Neutrophil (primary cell): ENCODE measurements around the gene RNF220.

Experiments
- H3K27ac ChIP-seq: fragments of 200-600 bp; sonication (generic); 2 replicates; pipeline ENCODE4 v1.5.1; 2016; ENCODE audit warnings: mild to moderate bottlenecking, moderate library complexity
- H3K27me3 ChIP-seq: fragments of 200-600 bp; sonication (generic); 2 replicates; pipeline ENCODE4 v1.6.0; 2016; ENCODE audit warnings: mild to moderate bottlenecking
- H3K36me3 ChIP-seq: fragments of 200-600 bp; sonication (generic); 2 replicates; pipeline ENCODE4 v1.5.1; 2017
- H3K4me1 ChIP-seq, 2 experiments: fragments of 200-600 bp in 1 of 2; sonication (generic) in 1 of 2; 1 replicate in 1 of 2; 2 replicates in 1 of 2; pipeline versions ENCODE4 v1.5.1 to v1.6.1; 2013 to 2016; ENCODE audit warnings: low read depth in 1 of 2, low read length in 1 of 2, mild to moderate bottlenecking in 1 of 2, moderate library complexity in 1 of 2; ENCODE audit not compliant: control insufficient read depth in 1 of 2, insufficient read depth in 1 of 2
- H3K4me3 ChIP-seq, 2 experiments: fragments of 200-600 bp in 1 of 2; sonication (generic) in 1 of 2; 1 replicate in 1 of 2; 2 replicates in 1 of 2; pipeline ENCODE4 v1.5.1; 2013 to 2016; ENCODE audit warnings: low read depth in 1 of 2, low read length in 1 of 2, mild to moderate bottlenecking in 1 of 2, moderate library complexity in 1 of 2
- H3K9me3 ChIP-seq: fragments of 200-600 bp; sonication (generic); 2 replicates; pipeline ENCODE4 v1.5.1; 2016
- CTCF ChIP-seq: fragments of 200-600 bp; sonication (generic); IDR thresholded peaks from 2 replicates; pipeline ENCODE4 v1.5.1; 2016; ENCODE audit warnings: antibody characterized with exemption

RNF220 gene

GRCh38 chr1:44604157-44604955 is 199.3 kb downstream of the RNF220 start:
- no peaks in the 10 kb centered on the region for H3K9me3 ChIP-seq
- no peaks in the 10 kb centered on the region for H3K4me1 ChIP-seq
- H3K36me3 ChIP-seq: no peaks in the 10 kb centered on the region
- no peak overlapping the region for H3K4me3 ChIP-seq
- H3K27ac ChIP-seq: no peak overlapping the region
- no peak for TF ChIP-seq CTCF
- H3K27me3 ChIP-seq: no peaks in the 10 kb centered on the region

- no peak for TF ChIP-seq CTCF
- H3K27ac ChIP-seq: no peak overlapping the region
- no peaks in the 10 kb centered on the region for H3K4me1 ChIP-seq
- no peak overlapping the region for H3K4me3 ChIP-seq
- H3K9me3 ChIP-seq: no peaks in the 10 kb centered on the region
- no peaks in the 10 kb centered on the region for H3K27me3 ChIP-seq
- no peaks in the 10 kb centered on the region for H3K36me3 ChIP-seq
Measured at GRCh38 chr1:44605914-44606615, 201.0 kb downstream of the RNF220 start.

- Histone ChIP-seq H3K27ac (no peak overlapping the region), H3K27me3 (no peaks in the 10 kb centered on the region), H3K36me3 (no peaks in the 10 kb centered on the region), H3K9me3 (no peaks in the 10 kb centered on the region), H3K4me1 (no peaks in the 10 kb centered on the region), H3K4me3 (no peak overlapping the region)
- no peak for TF ChIP-seq CTCF
Measured at GRCh38 chr1:44606701-44607281, 201.7 kb downstream of the RNF220 start.

- TF ChIP-seq CTCF: no peak
- no peaks in the 10 kb centered on the region for H3K4me1 ChIP-seq
- H3K9me3 ChIP-seq: no peaks in the 10 kb centered on the region
- no peaks in the 10 kb centered on the region for H3K36me3 ChIP-seq
- H3K4me3 ChIP-seq: no peak overlapping the region
- no peak overlapping the region for H3K27ac ChIP-seq
- no peaks in the 10 kb centered on the region for H3K27me3 ChIP-seq
Measured at GRCh38 chr1:44608141-44608540, 203.1 kb downstream of the RNF220 start.

GRCh38 chr1:44609412-44609767 is 204.3 kb downstream of the RNF220 start:
- no peak for TF ChIP-seq CTCF

More at GRCh38 chr1:44609412-44609767, 204.3 kb downstream of the RNF220 start:
- H3K9me3 ChIP-seq: no peaks in the 10 kb centered on the region
- H3K36me3 ChIP-seq: no peaks in the 10 kb centered on the region
- no peaks in the 10 kb centered on the region for H3K4me1 ChIP-seq
- H3K27me3 ChIP-seq: no peaks in the 10 kb centered on the region
- H3K4me3 ChIP-seq: no peak overlapping the region
- no peak overlapping the region for H3K27ac ChIP-seq
